HUES6 (cell line): ENCODE data around the gene ZCCHC3.
"Not testable (repeated sequence)": the region's sequence is repeated elsewhere in the genome, so short reads cannot be mapped to it uniquely, and the experiment has no call there.

Experiments used
- H3K27ac ChIP-seq: 2 replicates; pipeline ENCODE4 v1.7.0; 2013; ENCODE audit warnings: low read depth, mild to moderate bottlenecking, low read length, inconsistent platforms
- H3K27me3 ChIP-seq: 2 replicates; pipeline ENCODE4 v1.6.1; 2013; ENCODE audit warnings: low read length; ENCODE audit not compliant: control insufficient read depth, insufficient read depth
- H3K36me3 ChIP-seq: 2 replicates; pipeline ENCODE4 v1.6.1; 2013; ENCODE audit warnings: low read length; ENCODE audit not compliant: control insufficient read depth, insufficient read depth
- H3K4me1 ChIP-seq: 2 replicates; pipeline ENCODE4 v1.6.1; 2013; ENCODE audit warnings: low read length; ENCODE audit not compliant: control insufficient read depth, insufficient read depth
- H3K4me3 ChIP-seq: 2 replicates; pipeline ENCODE4 v1.5.1; 2013; ENCODE audit warnings: low read depth, low read length
- H3K9ac ChIP-seq: one replicate; pipeline ENCODE4 v1.6.1; 2013; ENCODE audit warnings: mild to moderate bottlenecking, low read length
- H3K9me3 ChIP-seq: 2 replicates; pipeline ENCODE4 v1.6.1; 2013; ENCODE audit warnings: low read depth, low read length; ENCODE audit not compliant: control insufficient read depth, insufficient read depth

ZCCHC3 gene

GRCh38 chr20:328975-329695 lies 31.8 kb downstream of the ZCCHC3 start:
- Histone ChIP-seq H3K4me1 (peaks cover 26% of the 10 kb centered on the region), H3K27ac (no peak overlapping the region), H3K36me3 (peaks cover 6% of the 10 kb centered on the region), H3K9me3 (no peaks in the 10 kb centered on the region), H3K27me3 (peaks cover 4% of the 10 kb centered on the region; the same call in 1 of the 2 replicates), H3K9ac (no peak overlapping the region), H3K4me3 (peak overlapping the region; percentile 15; the same call in 1 of the 2 replicates)

DNA sequence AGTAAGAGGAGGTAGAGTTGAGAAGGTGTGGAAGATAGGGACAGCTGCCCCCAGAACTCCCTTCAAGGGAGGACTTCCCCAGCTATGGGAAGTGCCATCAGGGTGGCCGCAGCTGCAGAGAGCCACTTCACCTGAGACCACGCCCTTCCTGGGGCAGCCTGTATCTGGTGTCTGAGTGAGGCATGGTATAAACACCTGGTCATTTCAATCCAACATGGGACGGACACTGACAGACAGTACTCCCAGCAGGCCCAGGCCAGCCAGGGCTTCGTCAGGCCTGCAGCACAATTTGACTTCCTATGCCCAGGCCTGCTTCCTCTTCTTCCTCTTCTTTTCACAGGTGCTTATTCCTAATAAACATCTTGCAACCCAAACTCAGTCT lies 32.5 kb downstream of the ZCCHC3 start:
- no peaks in the 10 kb centered on the region for H3K9me3 ChIP-seq
- no peak overlapping the region for H3K27ac ChIP-seq
- peaks cover 25% of the 10 kb centered on the region for H3K4me1 ChIP-seq
- peaks cover 6% of the 10 kb centered on the region for H3K36me3 ChIP-seq
- no peak overlapping the region for H3K9ac ChIP-seq
- peaks cover 4% of the 10 kb centered on the region; the same call in 1 of the 2 replicates for H3K27me3 ChIP-seq
- H3K4me3 ChIP-seq, result peak overlapping the region; percentile 5; the same call in 1 of the 2 replicates

- no peak overlapping the region for H3K27ac ChIP-seq
- H3K9me3 ChIP-seq, result no peaks in the 10 kb centered on the region
- no peak overlapping the region for H3K9ac ChIP-seq
- H3K4me3 ChIP-seq, result no peak overlapping the region
- peaks cover 4% of the 10 kb centered on the region; the same call in 1 of the 2 replicates for H3K27me3 ChIP-seq
- H3K36me3 ChIP-seq, result peaks cover 6% of the 10 kb centered on the region
- peaks cover 24% of the 10 kb centered on the region for H3K4me1 ChIP-seq
Observed at GRCh38 chr20:330233-331149, 33.1 kb downstream of the ZCCHC3 start.

GRCh38 chr20:334578-334977 lies 37.2 kb downstream of the ZCCHC3 start:
- no peak overlapping the region for H3K4me3 ChIP-seq
- H3K27me3 ChIP-seq, result peaks cover 30% of the 10 kb centered on the region
- peaks cover 9% of the 10 kb centered on the region for H3K4me1 ChIP-seq

GRCh38 chr20:336040-336439 lies 38.7 kb downstream of the ZCCHC3 start:
- not testable (repeated sequence) for H3K9me3 ChIP-seq, H3K36me3 ChIP-seq, H3K9ac ChIP-seq, H3K4me3 ChIP-seq, H3K27ac ChIP-seq, H3K4me1 ChIP-seq
- peaks cover 30% of the 10 kb centered on the region for H3K27me3 ChIP-seq

More at GRCh38 chr20:334578-334977, 37.2 kb downstream of the ZCCHC3 start:
- Histone ChIP-seq H3K9me3 (no peaks in the 10 kb centered on the region), H3K27ac (no peak overlapping the region), H3K9ac (no peak overlapping the region), H3K36me3 (no peaks in the 10 kb centered on the region)

DNA sequence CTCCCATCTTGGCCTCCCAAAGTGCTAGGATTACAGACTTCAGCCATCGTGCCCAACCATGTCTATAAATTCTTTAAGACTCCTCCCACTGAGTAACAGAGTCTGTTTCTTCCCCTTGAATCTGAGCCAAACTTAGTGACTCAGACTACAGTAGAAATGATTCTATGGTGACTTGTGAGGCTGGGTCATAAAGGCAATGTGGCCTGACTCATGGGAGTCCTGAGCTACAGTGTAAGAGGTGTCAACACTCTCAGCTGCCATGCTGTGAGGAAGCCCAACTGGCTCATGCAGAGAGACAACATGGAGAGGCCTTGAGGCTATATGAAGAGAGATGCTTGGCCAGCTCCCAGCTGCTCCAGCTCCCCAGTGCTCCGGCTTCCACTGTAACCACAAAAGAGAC lies 44.3 kb downstream of the ZCCHC3 start:
- no peak overlapping the region for H3K9ac ChIP-seq
- peaks cover 22% of the 10 kb centered on the region for H3K27me3 ChIP-seq
- H3K27ac ChIP-seq, result no peak overlapping the region
- H3K4me1 ChIP-seq, result peaks cover 3% of the 10 kb centered on the region; the same call in 1 of the 2 replicates
- H3K9me3 ChIP-seq, result no peaks in the 10 kb centered on the region
- H3K4me3 ChIP-seq, result no peak overlapping the region
- H3K36me3 ChIP-seq, result no peaks in the 10 kb centered on the region

GRCh38 chr20:343107-343506 lies 45.7 kb downstream of the ZCCHC3 start:
- H3K27me3 ChIP-seq, result peaks cover 9% of the 10 kb centered on the region
- no peak overlapping the region for H3K4me3 ChIP-seq

DNA sequence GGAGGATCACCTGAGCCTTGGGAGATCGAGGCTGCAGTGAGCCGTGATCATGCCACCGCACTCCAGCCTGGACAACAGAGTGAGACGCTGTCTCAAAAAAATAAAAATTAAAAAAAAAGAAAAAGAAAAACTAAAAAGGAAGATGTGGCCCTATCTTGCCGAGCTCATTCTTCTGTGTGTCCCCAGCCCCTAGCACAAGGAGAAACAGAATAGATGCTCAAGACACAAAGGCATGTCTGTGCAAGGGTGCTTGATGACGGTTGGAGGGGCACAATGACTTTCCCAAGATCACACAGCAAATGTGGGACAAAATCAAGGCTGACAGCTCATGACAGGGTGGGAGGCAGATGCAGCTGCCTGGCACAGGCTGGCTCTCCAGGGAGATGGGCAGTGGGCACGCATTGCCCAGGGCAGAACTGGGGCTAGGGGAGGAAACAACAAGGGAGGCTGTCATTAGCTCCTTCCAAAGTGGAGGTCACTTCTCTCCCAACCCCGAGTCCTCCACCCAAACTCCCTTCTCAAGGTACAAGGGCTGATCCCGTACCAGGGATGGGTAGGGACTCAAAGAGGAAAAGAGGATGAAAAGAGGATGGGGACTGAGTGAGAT lies 48.8 kb downstream of the ZCCHC3 start:
- no peaks in the 10 kb centered on the region for H3K27me3 ChIP-seq
- peak overlapping the region; percentile 73 for H3K4me3 ChIP-seq
- no peak overlapping the region for H3K27ac ChIP-seq
- H3K36me3 ChIP-seq, result peaks cover 4% of the 10 kb centered on the region; the same call in 1 of the 2 replicates
- H3K9me3 ChIP-seq, result no peaks in the 10 kb centered on the region
- peaks cover 16% of the 10 kb centered on the region; the same call in 1 of the 2 replicates for H3K4me1 ChIP-seq
- peak overlapping the region; percentile 1 for H3K9ac ChIP-seq

More at GRCh38 chr20:343107-343506, 45.7 kb downstream of the ZCCHC3 start:
- Histone ChIP-seq H3K27ac (no peak overlapping the region), H3K4me1 (peaks cover 3% of the 10 kb centered on the region; the same call in 1 of the 2 replicates), H3K36me3 (no peaks in the 10 kb centered on the region), H3K9me3 (no peaks in the 10 kb centered on the region), H3K9ac (no peak overlapping the region)

GRCh38 chr20:346640-347316 lies 49.4 kb downstream of the ZCCHC3 start, which contains the start of gene NRSN2:
NRSN2 (plus strand) TSS chr20:347111; CDS start chr20:349644, 2,533 bp downstream.
- peak within 1 kb of the TSS; percentile 73 for H3K4me3 ChIP-seq
- peaks cover 4% of the 10 kb centered on the region; the same call in 1 of the 2 replicates for H3K36me3 ChIP-seq
- no peaks in the 10 kb centered on the region for H3K27me3 ChIP-seq
- H3K4me1 ChIP-seq, result peaks cover 16% of the 10 kb centered on the region; the same call in 1 of the 2 replicates
- peak within 1 kb of the TSS; percentile 41; the same call in 1 of the 2 replicates for H3K27ac ChIP-seq
- no peaks in the 10 kb centered on the region for H3K9me3 ChIP-seq
- peak within 1 kb of the TSS; percentile 80 for H3K9ac ChIP-seq

GRCh38 chr20:347317-347639 lies 49.9 kb downstream of the ZCCHC3 start:
- Histone ChIP-seq H3K4me3 (peak overlapping the region; percentile 73), H3K27me3 (no peaks in the 10 kb centered on the region), H3K9ac (peak overlapping the region; percentile 65), H3K4me1 (peaks cover 16% of the 10 kb centered on the region; the same call in 1 of the 2 replicates), H3K27ac (peak overlapping the region; percentile 28; the same call in 1 of the 2 replicates), H3K9me3 (no peaks in the 10 kb centered on the region), H3K36me3 (peaks cover 4% of the 10 kb centered on the region; the same call in 1 of the 2 replicates)
